ENCODE results near the gene DNM1. TPM values are rescaled to one million over a fixed set of nuclear protein-coding genes. Genes with fewer than 3 reads are reported as not detected.

The DNM1 gene
- total RNA-seq, 4 donors from 2014 or later: 22.8 to 53.5 (median 44.5) TPM

- TF ChIP-seq CTCF (IDR thresholded peaks at IDR 0.05; ENCODE audit: low read depth): no peak
Measured at GRCh38 chr9:128245421-128246151, 42.4 kb downstream of the DNM1 start.

GRCh38 chr9:128246471-128246870 lies 43.3 kb downstream of the DNM1 start:
- TF ChIP-seq CTCF (IDR thresholded peaks at IDR 0.05; ENCODE audit: low read depth): no peak

- no peak for TF ChIP-seq CTCF (IDR thresholded peaks at IDR 0.05; ENCODE audit: low read depth)
Measured at GRCh38 chr9:128247226-128247803, 44.1 kb downstream of the DNM1 start.

DNA sequence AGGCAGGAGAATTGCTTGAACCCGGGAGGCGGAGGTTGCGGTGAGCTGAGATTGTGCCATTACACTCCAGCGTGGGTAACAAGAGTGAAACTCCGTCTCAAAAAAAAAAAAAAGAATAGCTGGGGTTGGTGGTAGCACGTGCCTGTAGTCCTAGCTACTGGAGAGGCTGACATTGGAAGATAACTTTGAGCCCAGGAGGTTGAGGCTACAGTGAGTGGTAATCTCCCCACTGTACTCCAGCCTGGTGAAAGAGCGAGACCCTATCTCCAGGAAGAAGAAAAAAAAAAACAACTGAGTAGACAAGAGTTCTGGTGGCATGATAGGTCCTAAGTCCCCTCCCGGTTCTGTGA lies 46.4 kb downstream of the DNM1 start:
- TF ChIP-seq CTCF (IDR thresholded peaks at IDR 0.05; ENCODE audit: low read depth): no peak

GRCh38 chr9:128249908-128250838 lies 47.0 kb downstream of the DNM1 start:
- TF ChIP-seq CTCF (IDR thresholded peaks at IDR 0.05; ENCODE audit: low read depth): no peak

DNA sequence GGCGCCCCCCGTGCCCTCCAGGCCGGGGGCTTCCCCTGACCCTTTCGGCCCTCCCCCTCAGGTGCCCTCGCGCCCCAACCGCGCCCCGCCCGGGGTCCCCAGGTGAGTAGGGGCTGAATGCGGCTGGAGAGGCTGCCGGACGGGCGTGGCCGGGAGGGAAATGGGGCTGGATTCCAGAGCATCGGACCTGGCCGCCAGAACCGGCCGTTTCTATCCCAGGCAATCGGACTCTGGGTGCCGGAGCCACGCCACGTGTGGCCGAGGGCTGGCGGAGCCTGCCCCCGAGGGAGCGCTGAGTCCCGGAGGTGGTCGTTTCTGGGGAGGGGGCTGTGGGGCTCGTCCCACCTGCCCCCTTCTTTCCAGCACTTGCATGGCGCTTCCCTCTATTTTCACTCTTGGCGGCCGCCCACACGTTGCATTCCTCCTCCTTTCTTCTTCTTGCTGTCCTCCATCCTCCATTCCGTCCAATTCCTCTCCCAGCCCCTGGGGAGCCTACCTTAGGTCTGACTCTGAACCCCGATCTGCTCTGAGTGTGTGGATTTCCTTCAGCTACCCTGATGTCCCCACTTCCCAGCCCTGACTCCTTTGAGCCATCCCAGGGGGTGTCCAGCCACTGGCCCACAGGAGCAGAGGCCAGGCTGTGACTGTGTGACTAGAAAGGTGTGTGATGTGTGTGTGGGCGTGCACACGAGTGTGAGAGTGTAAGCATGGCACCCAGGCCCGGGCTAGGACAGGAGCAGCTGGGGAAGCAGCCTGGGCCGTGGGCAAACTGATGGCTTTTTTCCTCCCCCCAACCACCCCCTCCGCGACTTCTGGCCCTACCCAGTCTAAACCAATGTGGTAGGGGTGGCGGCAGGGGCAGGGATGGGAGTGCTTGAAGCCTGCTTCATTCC lies 47.9 kb downstream of the DNM1 start:
- no peak for TF ChIP-seq CTCF (IDR thresholded peaks at IDR 0.05; ENCODE audit: low read depth)
